ENCODE results near the gene PPP4R4.

PPP4R4 gene

GRCh38 chr14:94278731-94279130 is 104.6 kb downstream of the PPP4R4 start:
- no peaks in the 10 kb centered on the region for H3K4me1 ChIP-seq (ENCODE audit: insufficient read depth, low read length, severe bottlenecking)
- TF ChIP-seq EZH2 (IDR thresholded peaks at IDR 0.05; ENCODE audit: borderline replicate concordance, low read length), result no peak
- TF ChIP-seq, protein P1, sequence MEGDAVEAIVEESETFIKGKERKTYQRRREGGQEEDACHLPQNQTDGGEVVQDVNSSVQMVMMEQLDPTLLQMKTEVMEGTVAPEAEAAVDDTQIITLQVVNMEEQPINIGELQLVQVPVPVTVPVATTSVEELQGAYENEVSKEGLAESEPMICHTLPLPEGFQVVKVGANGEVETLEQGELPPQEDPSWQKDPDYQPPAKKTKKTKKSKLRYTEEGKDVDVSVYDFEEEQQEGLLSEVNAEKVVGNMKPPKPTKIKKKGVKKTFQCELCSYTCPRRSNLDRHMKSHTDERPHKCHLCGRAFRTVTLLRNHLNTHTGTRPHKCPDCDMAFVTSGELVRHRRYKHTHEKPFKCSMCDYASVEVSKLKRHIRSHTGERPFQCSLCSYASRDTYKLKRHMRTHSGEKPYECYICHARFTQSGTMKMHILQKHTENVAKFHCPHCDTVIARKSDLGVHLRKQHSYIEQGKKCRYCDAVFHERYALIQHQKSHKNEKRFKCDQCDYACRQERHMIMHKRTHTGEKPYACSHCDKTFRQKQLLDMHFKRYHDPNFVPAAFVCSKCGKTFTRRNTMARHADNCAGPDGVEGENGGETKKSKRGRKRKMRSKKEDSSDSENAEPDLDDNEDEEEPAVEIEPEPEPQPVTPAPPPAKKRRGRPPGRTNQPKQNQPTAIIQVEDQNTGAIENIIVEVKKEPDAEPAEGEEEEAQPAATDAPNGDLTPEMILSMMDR (IDR thresholded peaks at IDR 0.05; ENCODE audit: low read length), result no peak
- H3K9me3 ChIP-seq (ENCODE audit: low read length), result no peaks in the 10 kb centered on the region

GRCh38 chr14:94282991-94283723 is 109.0 kb downstream of the PPP4R4 start:
- Histone ChIP-seq H3K4me3 (ENCODE audit: low read depth, low read length, poor library complexity, severe bottlenecking) (no peak overlapping the region), H3K9me2 (ENCODE audit: low read depth, low read length) (no peaks in the 10 kb centered on the region), H3K79me2 (ENCODE audit: insufficient read depth, low read length) (no peaks in the 10 kb centered on the region), H3K4me1 (ENCODE audit: insufficient read depth, low read length, severe bottlenecking) (no peaks in the 10 kb centered on the region), H3K4me2 (ENCODE audit: low read length) (no peak overlapping the region), H3K36me3 (ENCODE audit: insufficient read depth, low read length) (no peaks in the 10 kb centered on the region), H3F3A (ENCODE audit: insufficient read depth, low read length) (no peaks in the 10 kb centered on the region), H2AFZ (ENCODE audit: low read length) (no peak overlapping the region), H3K9me3 (ENCODE audit: low read length) (no peaks in the 10 kb centered on the region), H3K9ac (ENCODE audit: low read length) (no peak overlapping the region), H3K27me3 (ENCODE audit: insufficient read depth, low read length) (no peaks in the 10 kb centered on the region), H3K27ac (ENCODE audit: low read depth, low read length, poor library complexity, severe bottlenecking) (no peak overlapping the region), H4K20me1 (ENCODE audit: insufficient read depth, low read length) (no peaks in the 10 kb centered on the region)
- TF ChIP-seq, protein P1 (IDR thresholded peaks at IDR 0.05; ENCODE audit: low read length), result no peak
- no peak for TF ChIP-seq EZH2 (IDR thresholded peaks at IDR 0.05; ENCODE audit: borderline replicate concordance, low read length)

More at GRCh38 chr14:94278731-94279130, 104.6 kb downstream of the PPP4R4 start:
- no peaks in the 10 kb centered on the region for H3K27me3 ChIP-seq (ENCODE audit: insufficient read depth, low read length)
- H3K4me3 ChIP-seq (ENCODE audit: low read depth, low read length, poor library complexity, severe bottlenecking), result no peak overlapping the region
- no peaks in the 10 kb centered on the region for H3K9me2 ChIP-seq (ENCODE audit: low read depth, low read length)
- H3K27ac ChIP-seq (ENCODE audit: low read depth, low read length, poor library complexity, severe bottlenecking), result no peak overlapping the region
- no peaks in the 10 kb centered on the region for H4K20me1 ChIP-seq (ENCODE audit: insufficient read depth, low read length)
- no peak overlapping the region for H3K9ac ChIP-seq (ENCODE audit: low read length)
- H3K4me2 ChIP-seq (ENCODE audit: low read length), result no peak overlapping the region
- no peaks in the 10 kb centered on the region for H3F3A ChIP-seq (ENCODE audit: insufficient read depth, low read length)
- H2AFZ ChIP-seq (ENCODE audit: low read length), result no peak overlapping the region
- no peaks in the 10 kb centered on the region for H3K79me2 ChIP-seq (ENCODE audit: insufficient read depth, low read length)
- no peaks in the 10 kb centered on the region for H3K36me3 ChIP-seq (ENCODE audit: insufficient read depth, low read length)

DNA sequence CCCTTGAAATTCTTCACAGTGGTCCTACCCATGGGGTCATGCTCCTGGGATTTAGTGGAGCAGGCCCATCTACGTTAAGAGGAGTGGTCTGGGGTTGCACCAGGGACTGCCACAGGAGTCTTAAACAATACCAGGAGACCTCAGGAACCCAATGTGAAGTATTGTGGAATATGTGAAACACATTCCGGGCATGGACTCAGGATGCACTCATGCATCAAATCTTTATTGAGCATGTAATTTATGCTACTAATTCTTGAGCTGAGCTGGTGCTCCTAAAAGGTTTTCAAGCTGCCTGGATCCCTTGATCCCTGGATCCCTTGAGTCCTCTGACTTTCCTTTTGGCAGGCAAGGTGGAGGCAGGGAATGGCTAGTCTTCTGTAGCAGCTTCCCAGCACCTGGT is 110.1 kb downstream of the PPP4R4 start:
- H3K36me3 ChIP-seq (ENCODE audit: insufficient read depth, low read length), result no peaks in the 10 kb centered on the region
- H3K79me2 ChIP-seq (ENCODE audit: insufficient read depth, low read length), result no peaks in the 10 kb centered on the region
- H3K9ac ChIP-seq (ENCODE audit: low read length), result no peak overlapping the region
- H3K9me3 ChIP-seq (ENCODE audit: low read length), result no peaks in the 10 kb centered on the region
- H3K4me2 ChIP-seq (ENCODE audit: low read length), result no peak overlapping the region
- H3K4me3 ChIP-seq (ENCODE audit: low read depth, low read length, poor library complexity, severe bottlenecking), result no peak overlapping the region
- no peak overlapping the region for H2AFZ ChIP-seq (ENCODE audit: low read length)
- no peaks in the 10 kb centered on the region for H4K20me1 ChIP-seq (ENCODE audit: insufficient read depth, low read length)
- no peaks in the 10 kb centered on the region for H3F3A ChIP-seq (ENCODE audit: insufficient read depth, low read length)
- no peak for TF ChIP-seq EZH2 (IDR thresholded peaks at IDR 0.05; ENCODE audit: borderline replicate concordance, low read length)
- TF ChIP-seq, protein P1 (IDR thresholded peaks at IDR 0.05; ENCODE audit: low read length), result no peak
- no peaks in the 10 kb centered on the region for H3K9me2 ChIP-seq (ENCODE audit: low read depth, low read length)
- no peaks in the 10 kb centered on the region for H3K4me1 ChIP-seq (ENCODE audit: insufficient read depth, low read length, severe bottlenecking)
- H3K27me3 ChIP-seq (ENCODE audit: insufficient read depth, low read length), result no peaks in the 10 kb centered on the region
- H3K27ac ChIP-seq (ENCODE audit: low read depth, low read length, poor library complexity, severe bottlenecking), result no peak overlapping the region

Measured in OCI-LY1 (cell line).